CD4-positive, alpha-beta T cell (primary cell): ENCODE measurements around the gene RGL1. TPM values are rescaled to one million over a fixed set of nuclear protein-coding genes. Genes with fewer than 3 reads are reported as not detected.

Source experiments
- ATAC-seq: fragments of 200-7000 bp; cut with Tn5 transposase; one replicate; pipeline ENCODE4 v1.10.0; 2022; ENCODE audit warnings: mild to moderate bottlenecking; ENCODE audit not compliant: poor library complexity
- CTCF ChIA-PET: fragments of 350-600 bp; sonication (Branson Sonifier 250); formaldehyde crosslinking; loops from one replicate; lab custom pipeline; 2021; ENCODE audit warnings: antibody characterized with exemption, inconsistent platforms; lab: Charles Lee
- POLR2A ChIA-PET: fragments of 350-600 bp; sonication (Branson Sonifier 250); formaldehyde crosslinking; loops from one replicate; lab custom pipeline; 2021; ENCODE audit warnings: antibody characterized with exemption, inconsistent platforms; lab: Charles Lee
- DNase-seq, 14 experiments: peaks; one replicate each; pipeline ENCODE4 v3.0.0-alpha.2; 2013 to 2020; ENCODE audit warnings: mixed read lengths in 2 of 14
- H3K27ac ChIP-seq, 2 donors: one replicate each; pipeline versions ENCODE4 v1.5.1 to v1.7.0; 2013; ENCODE audit warnings: low read length in 2 of 2, low read depth in 1 of 2, mild to moderate bottlenecking in 1 of 2
- H3K27me3 ChIP-seq, 2 experiments: 1 replicate in 1 of 2; 2 replicates in 1 of 2; pipeline versions ENCODE4 v1.6.1 to v1.7.0; 2013; ENCODE audit warnings: low read length in 2 of 2, control low read depth in 1 of 2, mild to moderate bottlenecking in 1 of 2, moderate library complexity in 1 of 2; ENCODE audit not compliant: insufficient read depth in 2 of 2, control insufficient read depth in 1 of 2
- H3K36me3 ChIP-seq: one replicate; pipeline ENCODE4 v1.6.1; 2013; ENCODE audit warnings: low read length, control low read depth; ENCODE audit not compliant: insufficient read depth
- H3K4me1 ChIP-seq: one replicate; pipeline ENCODE4 v1.6.1; 2013; ENCODE audit warnings: low read length, control low read depth; ENCODE audit not compliant: insufficient read depth
- H3K4me3 ChIP-seq: one replicate; pipeline ENCODE4 v1.5.1; 2013; ENCODE audit warnings: mild to moderate bottlenecking, low read length, moderate library complexity
- H3K9me3 ChIP-seq, 2 experiments: 1 replicate in 1 of 2; 2 replicates in 1 of 2; pipeline versions ENCODE4 v1.6.1 to v1.7.0; 2013; ENCODE audit warnings: low read length in 2 of 2, mild to moderate bottlenecking in 2 of 2, control low read depth in 1 of 2, moderate library complexity in 1 of 2; ENCODE audit not compliant: control insufficient read depth in 1 of 2, insufficient read depth in 1 of 2
- H3K27ac Mint-ChIP-seq: one replicate; pipeline ENCODE4 v1.8.0; 2020; ENCODE audit warnings: mixed read lengths
- H3K27me3 Mint-ChIP-seq: one replicate; pipeline ENCODE4 v1.8.0; 2021; ENCODE audit warnings: mixed read lengths
- H3K36me3 Mint-ChIP-seq: one replicate; pipeline ENCODE4 v1.8.0; 2021; ENCODE audit warnings: low read depth, mixed read lengths
- H3K4me1 Mint-ChIP-seq: one replicate; pipeline ENCODE4 v1.8.0; 2021; ENCODE audit warnings: low read depth, mixed read lengths
- H3K4me3 Mint-ChIP-seq: one replicate; pipeline ENCODE4 v1.8.0; 2020; ENCODE audit warnings: mild to moderate bottlenecking, mixed read lengths
- H3K9me3 Mint-ChIP-seq: one replicate; pipeline ENCODE4 v1.8.0; 2020; ENCODE audit warnings: mixed read lengths
- CTCF ChIP-seq: fragments of 200-600 bp; IDR thresholded peaks from one replicate; pipeline ENCODE4 v1.8.0; 2022; ENCODE audit warnings: antibody characterized with exemption, mild to moderate bottlenecking
- intact Hi-C, 2 experiments: fragments of 100-400 bp; cut with DNase I in 1 of 2; cut with micrococcal nuclease in 1 of 2; formaldehyde crosslinking; loops; one replicate each; pipeline versions ENCODE4 v1.15.1 to v1.9.0; 2023 to 2025; cut with DNase I, micrococcal nuclease
- total RNA-seq, 174 experiments: library from RNA in 2 of 174; stranded (reverse) in 2 of 174; gene quantifications; one replicate each; pipeline ENCODE4 v1.2.3 and lab custom pipeline; 2021 to 2026

RGL1 gene
- total RNA-seq, 2 experiments from 2014 or later, result 1.2 to 1.8 TPM

GRCh38 chr1:183884526-183884925, 79.6 kb downstream of the RGL1 start:
- H3K4me1 ChIP-seq, result peaks cover 20% of the 10 kb centered on the region
- Mint-ChIP-seq H3K4me1 (peaks cover 40% of the 10 kb centered on the region), H3K27ac (no peak overlapping the region), H3K4me3 (no peak overlapping the region), H3K9me3 (no peaks in the 10 kb centered on the region), H3K36me3 (peaks cover 13% of the 10 kb centered on the region), H3K27me3 (no peaks in the 10 kb centered on the region)
- no peak overlapping the region for H3K4me3 ChIP-seq
- H3K27ac ChIP-seq, result no peak overlapping the region
- no peaks in the 10 kb centered on the region for H3K27me3 ChIP-seq
- DNase-seq (no peak), ATAC-seq (no peak)
- POLR2A ChIA-PET, result no interaction called here
- intact Hi-C loops, result no loop called here
- no peak for TF ChIP-seq CTCF
- no peaks in the 10 kb centered on the region for H3K36me3 ChIP-seq
- no peaks in the 10 kb centered on the region for H3K9me3 ChIP-seq
- CTCF ChIA-PET, result no interaction called here

- ChIA-PET POLR2A (no interaction called here), CTCF (no interaction called here)
- no peak overlapping the region for H3K27ac Mint-ChIP-seq
- Histone ChIP-seq H3K4me3 (no peak overlapping the region), H3K27ac (no peak overlapping the region), H3K9me3 (no peaks in the 10 kb centered on the region), H3K27me3 (no peaks in the 10 kb centered on the region), H3K36me3 (no peaks in the 10 kb centered on the region), H3K4me1 (peaks cover 24% of the 10 kb centered on the region)
- no peaks in the 10 kb centered on the region for H3K9me3 Mint-ChIP-seq
- no peak for TF ChIP-seq CTCF
- peaks cover 47% of the 10 kb centered on the region for H3K4me1 Mint-ChIP-seq
- no peak overlapping the region for H3K4me3 Mint-ChIP-seq
- H3K27me3 Mint-ChIP-seq, result no peaks in the 10 kb centered on the region
- DNase-seq, result no peak
- H3K36me3 Mint-ChIP-seq, result peaks cover 13% of the 10 kb centered on the region
- intact Hi-C loops, result no loop called here
- no peak for ATAC-seq
Observed at GRCh38 chr1:183885142-183885735, 80.3 kb downstream of the RGL1 start.

GRCh38 chr1:183886083-183886828, 81.3 kb downstream of the RGL1 start:
- H3K4me3 ChIP-seq, result no peak overlapping the region
- no peak overlapping the region for H3K27ac ChIP-seq
- Mint-ChIP-seq H3K36me3 (peaks cover 13% of the 10 kb centered on the region), H3K27ac (no peak overlapping the region), H3K4me1 (peaks cover 51% of the 10 kb centered on the region), H3K9me3 (no peaks in the 10 kb centered on the region), H3K4me3 (no peak overlapping the region), H3K27me3 (no peaks in the 10 kb centered on the region)
- H3K9me3 ChIP-seq, result no peaks in the 10 kb centered on the region
- intact Hi-C loops, result no loop called here
- ATAC-seq, result no peak
- no peak for DNase-seq
- TF ChIP-seq CTCF, result no peak
- no peaks in the 10 kb centered on the region for H3K36me3 ChIP-seq
- CTCF ChIA-PET, result no interaction called here
- no peaks in the 10 kb centered on the region for H3K27me3 ChIP-seq
- H3K4me1 ChIP-seq, result peaks cover 24% of the 10 kb centered on the region
- POLR2A ChIA-PET, result no interaction called here
